AG04449 (cell line): Measurements from ENCODE around the gene TFPI.
A peak's percentile ranks its signal among the peaks of the same experiment; 100 is the strongest.

Source experiments
- CTCF ChIA-PET: fragments of 350-600 bp; formaldehyde crosslinking; extraction: SDS; loops from one replicate; lab custom pipeline; 2021; ENCODE audit warnings: antibody characterized with exemption; lab: Yijun Ruan, JAX
- POLR2A ChIA-PET: fragments of 400-600, 350-600 bp; formaldehyde crosslinking; extraction: SDS; loops from one replicate; lab custom pipeline; 2020; ENCODE audit warnings: antibody characterized with exemption, inconsistent platforms; lab: Yijun Ruan, JAX
- DNase-seq: peaks from one replicate; pipeline ENCODE4 v3.0.0-alpha.2; 2010; ENCODE audit warnings: low read depth, low spot score
- H3K4me3 ChIP-seq: 2 replicates; pipeline ENCODE4 v1.5.1; 2011; ENCODE audit warnings: low read depth, mild to moderate bottlenecking, control low read depth, low read length
- TF ChIP-seq, protein P1 (sequence below): IDR thresholded peaks from one replicate; pipeline ENCODE4 v1.5.1; 2011; ENCODE audit warnings: mild to moderate bottlenecking, moderate library complexity, low read length, control low read depth, inconsistent platforms; ENCODE audit not compliant: insufficient read depth; ENCODE audit errors: missing control alignments

The TFPI gene

DNA sequence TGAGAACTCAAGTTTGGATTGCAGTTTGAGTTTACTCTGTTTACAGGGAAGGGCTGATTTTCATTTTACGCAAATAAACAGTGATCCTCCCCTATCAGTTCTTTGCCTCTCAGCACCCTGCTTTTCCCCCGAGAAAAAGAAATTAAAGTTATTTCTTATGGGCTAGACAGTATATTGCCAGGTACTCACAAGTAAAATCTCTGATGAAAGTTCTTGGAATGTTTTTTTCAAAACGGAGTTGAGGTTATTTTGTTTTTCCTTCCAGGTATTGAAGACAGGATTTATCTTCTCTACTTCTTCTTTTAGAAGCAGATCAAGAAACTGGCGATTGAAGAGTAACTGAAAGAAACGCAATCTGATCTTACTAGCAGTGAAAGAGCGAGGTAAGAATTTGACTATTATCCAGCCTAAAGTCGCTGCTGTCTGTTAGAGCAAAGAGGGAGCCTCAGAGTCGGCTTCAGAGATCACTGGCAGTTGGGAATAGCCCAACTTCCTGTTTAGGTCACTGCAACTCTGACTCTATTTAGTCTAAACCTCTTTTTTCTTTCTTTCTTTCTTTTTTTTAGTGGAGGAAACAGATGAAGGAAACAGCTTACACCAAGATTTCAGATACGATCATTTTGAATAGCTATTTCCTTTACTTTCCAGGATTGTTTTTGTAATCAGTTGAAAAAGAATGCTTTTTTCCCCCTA, at the start of gene TFPI:
TSS of gene TFPI (minus strand) at position 425 of the 693 bp plus-strand sequence. CDS start 50,667 bp downstream, outside the sequence.
- TF ChIP-seq, protein P1, sequence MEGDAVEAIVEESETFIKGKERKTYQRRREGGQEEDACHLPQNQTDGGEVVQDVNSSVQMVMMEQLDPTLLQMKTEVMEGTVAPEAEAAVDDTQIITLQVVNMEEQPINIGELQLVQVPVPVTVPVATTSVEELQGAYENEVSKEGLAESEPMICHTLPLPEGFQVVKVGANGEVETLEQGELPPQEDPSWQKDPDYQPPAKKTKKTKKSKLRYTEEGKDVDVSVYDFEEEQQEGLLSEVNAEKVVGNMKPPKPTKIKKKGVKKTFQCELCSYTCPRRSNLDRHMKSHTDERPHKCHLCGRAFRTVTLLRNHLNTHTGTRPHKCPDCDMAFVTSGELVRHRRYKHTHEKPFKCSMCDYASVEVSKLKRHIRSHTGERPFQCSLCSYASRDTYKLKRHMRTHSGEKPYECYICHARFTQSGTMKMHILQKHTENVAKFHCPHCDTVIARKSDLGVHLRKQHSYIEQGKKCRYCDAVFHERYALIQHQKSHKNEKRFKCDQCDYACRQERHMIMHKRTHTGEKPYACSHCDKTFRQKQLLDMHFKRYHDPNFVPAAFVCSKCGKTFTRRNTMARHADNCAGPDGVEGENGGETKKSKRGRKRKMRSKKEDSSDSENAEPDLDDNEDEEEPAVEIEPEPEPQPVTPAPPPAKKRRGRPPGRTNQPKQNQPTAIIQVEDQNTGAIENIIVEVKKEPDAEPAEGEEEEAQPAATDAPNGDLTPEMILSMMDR: no peak
- ChIA-PET POLR2A (no interaction called here), CTCF (interaction anchor here (0.8 to 2.9 kb wide), 2 partner anchors 27 to 55 kb away, joined by 5 to 13 read pairs; no protein-coding TSS in a partner anchor)
- H3K4me3 ChIP-seq: peak within 1 kb of the TSS; percentile 58
- DNase-seq: no peak

DNA sequence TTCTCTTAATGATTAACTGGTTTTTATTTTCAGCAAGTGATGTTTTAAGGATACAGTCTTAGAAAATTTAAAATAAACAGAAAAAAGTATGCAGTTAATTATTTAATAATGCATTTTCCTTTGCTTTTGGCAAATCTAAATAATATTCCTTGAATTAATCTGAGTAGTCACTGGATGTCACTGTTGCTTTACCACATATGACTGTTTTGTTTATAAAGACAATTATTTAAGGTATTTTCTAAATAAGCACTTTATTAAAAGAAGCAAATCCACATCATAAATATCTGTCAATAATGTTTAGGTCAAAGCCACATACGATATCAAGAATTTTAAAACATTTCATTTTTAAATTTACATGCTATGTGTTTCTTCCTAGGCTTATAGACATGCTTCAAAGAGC, 40.6 kb upstream of the TFPI start:
- TF ChIP-seq, protein P1: no peak
- ChIA-PET CTCF (interaction anchor here (1.0 to 2.4 kb wide), 6 partner anchors 9 to 250 kb away, joined by 3 to 19 read pairs (median 4); no protein-coding TSS in a partner anchor), POLR2A (no interaction called here)
- no peak overlapping the region for H3K4me3 ChIP-seq
- no peak for DNase-seq

DNA sequence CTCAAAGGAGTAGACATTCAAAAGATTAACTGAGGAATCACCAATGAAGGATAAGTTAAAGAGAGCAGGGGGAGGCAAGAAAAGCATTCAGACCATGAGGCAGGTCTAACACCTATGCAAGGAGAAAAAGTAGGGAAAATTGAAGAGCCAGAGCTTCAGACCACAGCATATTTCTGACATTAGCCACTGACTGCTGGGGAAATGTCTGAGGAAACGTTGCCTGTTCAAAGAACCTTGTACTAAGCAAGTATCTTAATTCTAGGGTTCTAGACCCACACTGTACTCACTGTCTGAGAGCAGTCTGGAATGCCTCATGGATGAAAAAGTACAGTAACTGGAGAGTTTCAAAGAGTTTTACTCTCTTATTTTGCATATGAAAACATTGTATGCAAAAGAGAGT, 39.5 kb upstream of the TFPI start:
- ChIA-PET POLR2A (no interaction called here), CTCF (interaction anchor here (0.7 to 1.6 kb wide), 7 partner anchors 11 to 919 kb away, joined by 3 to 9 read pairs (median 3); no protein-coding TSS in a partner anchor)
- DNase-seq: no peak
- TF ChIP-seq, protein P1: no peak
- no peak overlapping the region for H3K4me3 ChIP-seq

DNA sequence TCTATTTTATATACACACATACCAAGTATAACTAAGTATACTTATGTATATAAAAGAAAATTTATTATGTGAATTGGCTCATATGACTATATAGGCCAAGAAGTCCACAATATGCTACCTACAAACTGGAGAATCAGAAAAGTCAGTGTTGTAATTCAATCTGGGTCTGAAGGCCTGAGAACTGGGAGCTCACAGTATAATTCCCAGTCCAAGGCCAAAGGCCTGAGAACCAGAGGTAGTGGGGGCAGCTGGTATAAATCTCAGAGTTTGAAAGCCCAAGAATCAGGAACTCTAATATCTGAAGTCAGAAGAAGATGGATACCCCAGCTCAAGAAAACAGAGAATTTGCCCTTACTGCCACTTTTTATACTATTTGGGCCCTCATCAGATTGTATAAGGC, 38.9 kb upstream of the TFPI start:
- no peak for DNase-seq
- ChIA-PET POLR2A (no interaction called here), CTCF (interaction anchor here (0.7 to 1.2 kb wide), 4 partner anchors 10 to 919 kb away, joined by 3 to 9 read pairs (median 4); no protein-coding TSS in a partner anchor)
- TF ChIP-seq, protein P1: no peak
- H3K4me3 ChIP-seq: no peak overlapping the region

DNA sequence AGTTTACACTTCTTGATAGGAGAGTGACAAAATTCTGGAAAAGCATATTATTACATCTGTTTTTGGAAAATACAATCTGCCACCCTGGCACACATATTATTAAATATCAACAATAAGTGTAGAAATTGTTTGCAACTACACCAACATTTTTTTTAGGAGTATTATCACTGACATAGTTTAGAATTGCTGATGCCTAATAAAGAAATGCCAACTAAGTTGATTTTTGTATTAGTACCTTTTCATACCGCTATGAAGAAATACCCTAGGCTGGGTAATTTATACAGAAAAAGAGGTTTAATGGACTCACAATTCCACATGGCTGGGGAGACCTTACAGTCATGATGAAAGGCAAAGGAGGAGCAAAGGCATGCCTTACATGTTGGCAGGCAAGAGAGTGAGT, 35.9 kb upstream of the TFPI start:
- no peak overlapping the region for H3K4me3 ChIP-seq
- TF ChIP-seq, protein P1: no peak
- CTCF ChIA-PET: interaction anchor here (1.1 to 2.1 kb wide), 3 partner anchors 90 to 254 kb away, joined by 3 to 13 read pairs (median 4); no protein-coding TSS in a partner anchor
- no peak for DNase-seq
- POLR2A ChIA-PET: no interaction called here

DNA sequence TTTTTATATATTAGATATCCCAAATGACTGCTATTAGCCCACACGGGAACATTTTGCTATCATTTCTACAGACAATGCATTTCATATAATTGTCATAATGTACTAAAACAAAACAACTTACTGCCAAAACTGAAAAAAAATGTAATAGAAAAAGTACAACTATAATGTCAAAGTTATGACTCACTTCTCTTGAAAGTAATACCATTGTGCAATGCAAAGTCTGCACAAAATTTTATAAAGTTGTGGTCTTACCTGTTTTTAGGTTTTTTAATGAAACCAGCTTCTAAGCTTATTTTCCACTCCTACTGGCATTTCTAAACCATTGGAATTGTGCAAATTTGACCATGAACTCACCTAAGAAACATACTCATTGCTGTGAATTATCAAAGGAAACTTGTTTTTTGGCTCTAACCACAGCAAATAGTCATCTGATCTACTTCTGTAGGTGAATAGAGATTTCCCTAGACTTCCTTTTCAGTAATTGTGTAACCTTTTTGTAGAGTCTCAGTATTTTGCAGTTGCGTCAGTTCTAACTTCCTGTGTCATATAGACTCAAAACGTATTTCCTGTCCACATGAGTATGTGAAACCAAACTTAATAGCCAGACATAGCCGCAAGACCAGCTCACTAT, 31.9 kb upstream of the TFPI start:
- ChIA-PET CTCF (interaction anchor here (1.0 to 12.0 kb wide), 3 partner anchors 9 to 257 kb away, joined by 3 to 718 read pairs (median 4); no protein-coding TSS in a partner anchor), POLR2A (no interaction called here)
- no peak overlapping the region for H3K4me3 ChIP-seq
- no peak for DNase-seq
- TF ChIP-seq, protein P1: no peak
